ENCODE data around the gene PNKD.

DNA sequence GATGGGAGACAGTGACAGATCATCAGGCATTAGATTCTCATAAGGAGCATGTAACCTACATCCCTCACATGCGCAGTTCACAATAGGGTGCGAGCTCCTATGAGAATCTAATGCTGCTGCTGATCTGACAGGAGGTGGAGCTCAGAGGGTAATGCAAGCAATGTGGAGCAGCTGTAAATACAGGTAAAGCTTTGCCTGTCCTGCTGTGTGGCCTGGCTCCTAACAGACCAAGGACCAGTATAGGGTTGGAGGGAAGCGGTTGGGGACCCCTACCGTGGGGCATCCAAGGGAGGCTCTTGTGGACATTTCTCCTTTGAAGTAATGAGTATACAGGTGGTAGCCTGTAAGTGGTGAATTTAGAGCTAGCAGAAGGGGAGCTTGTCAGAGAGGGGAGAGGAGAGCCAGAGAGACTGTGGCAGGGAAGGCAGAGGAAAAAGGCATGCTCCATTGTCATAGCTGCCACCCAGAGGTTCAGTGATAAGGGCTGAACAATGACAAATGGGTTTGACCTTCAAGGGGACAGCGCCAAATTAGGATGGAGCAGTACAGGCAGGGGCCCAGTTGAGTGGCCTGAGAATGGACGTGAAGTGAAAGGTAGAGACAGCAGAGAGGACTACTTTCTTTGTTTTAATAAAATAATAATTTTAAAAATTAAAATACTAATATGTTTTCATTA, 37.2 kb downstream of the PNKD start:
- TF ChIP-seq, protein P1, sequence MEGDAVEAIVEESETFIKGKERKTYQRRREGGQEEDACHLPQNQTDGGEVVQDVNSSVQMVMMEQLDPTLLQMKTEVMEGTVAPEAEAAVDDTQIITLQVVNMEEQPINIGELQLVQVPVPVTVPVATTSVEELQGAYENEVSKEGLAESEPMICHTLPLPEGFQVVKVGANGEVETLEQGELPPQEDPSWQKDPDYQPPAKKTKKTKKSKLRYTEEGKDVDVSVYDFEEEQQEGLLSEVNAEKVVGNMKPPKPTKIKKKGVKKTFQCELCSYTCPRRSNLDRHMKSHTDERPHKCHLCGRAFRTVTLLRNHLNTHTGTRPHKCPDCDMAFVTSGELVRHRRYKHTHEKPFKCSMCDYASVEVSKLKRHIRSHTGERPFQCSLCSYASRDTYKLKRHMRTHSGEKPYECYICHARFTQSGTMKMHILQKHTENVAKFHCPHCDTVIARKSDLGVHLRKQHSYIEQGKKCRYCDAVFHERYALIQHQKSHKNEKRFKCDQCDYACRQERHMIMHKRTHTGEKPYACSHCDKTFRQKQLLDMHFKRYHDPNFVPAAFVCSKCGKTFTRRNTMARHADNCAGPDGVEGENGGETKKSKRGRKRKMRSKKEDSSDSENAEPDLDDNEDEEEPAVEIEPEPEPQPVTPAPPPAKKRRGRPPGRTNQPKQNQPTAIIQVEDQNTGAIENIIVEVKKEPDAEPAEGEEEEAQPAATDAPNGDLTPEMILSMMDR (IDR thresholded peaks at IDR 0.05): no peak
- no peak for TF ChIP-seq POLR2A (IDR thresholded peaks at IDR 0.05)
